ENCODE data around the gene TMEM117.

DNA sequence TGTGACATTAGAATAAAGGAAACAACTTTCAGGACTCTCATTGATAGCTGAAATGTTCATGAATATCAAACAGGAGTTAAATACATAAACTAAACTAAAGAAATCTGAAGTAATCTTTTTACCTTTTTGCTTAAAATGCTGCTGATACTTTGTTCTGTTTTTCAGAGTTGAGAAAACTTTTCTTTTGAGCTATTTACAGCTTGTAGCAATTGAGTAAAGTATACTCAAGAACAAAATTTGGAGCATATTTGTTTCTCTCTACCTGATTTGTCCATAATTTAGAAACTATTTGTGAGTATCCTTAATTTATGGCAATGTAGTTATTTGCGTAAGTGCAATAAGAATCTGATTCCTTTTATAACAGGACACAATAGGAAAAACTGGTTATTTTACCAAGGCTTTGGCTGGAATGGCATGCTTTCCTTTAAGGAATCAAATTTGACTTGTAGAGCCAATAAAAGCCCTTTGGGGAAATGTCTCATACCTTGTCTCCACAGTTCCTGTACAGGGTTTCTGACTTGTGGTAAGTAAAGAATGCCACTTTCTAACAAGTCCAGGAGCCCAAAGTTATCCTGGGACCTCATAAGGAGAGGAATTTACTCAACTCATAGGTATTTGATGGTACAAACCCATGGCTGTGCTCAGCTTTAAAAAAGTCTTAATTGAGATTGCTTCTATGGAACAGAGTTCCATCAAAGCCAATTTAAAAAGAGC lies 195.7 kb downstream of the TMEM117 start:
- no peak for TF ChIP-seq CTCF (conservative IDR thresholded peaks at IDR 0.05; ENCODE audit: low read depth, low read length)
- no peak for TF ChIP-seq EZH2 (IDR thresholded peaks at IDR 0.05; ENCODE audit: borderline replicate concordance, low read depth, low read length, poor library complexity, severe bottlenecking)

All from A673 (cell line).